ENCODE measurements around the gene TGM4. TPM values are rescaled to one million over a fixed set of nuclear protein-coding genes. Genes with fewer than 3 reads are reported as not detected.

Gene TGM4
- polyA plus RNA-seq, 1 experiment: 0.12 TPM

DNA sequence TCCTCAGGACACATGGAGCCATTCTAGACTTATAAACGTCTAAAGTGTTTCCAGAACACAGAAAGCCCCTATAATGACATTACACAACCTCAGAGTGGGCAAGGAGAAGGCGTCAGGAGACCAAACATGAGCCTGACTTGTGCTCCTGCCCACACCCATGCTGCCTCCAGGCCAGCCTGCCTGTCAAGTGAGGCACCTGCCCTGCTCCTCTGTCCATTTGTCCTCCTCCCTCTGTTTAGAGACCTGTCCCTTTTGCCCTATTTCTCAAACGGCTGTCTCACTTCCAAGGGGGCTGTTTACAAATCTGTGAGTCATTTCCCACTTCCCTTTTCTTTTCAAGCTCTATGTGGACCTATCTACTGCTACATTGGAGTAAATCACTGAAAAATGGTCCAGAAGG is 80.6 kb downstream of the TGM4 start:
- H3K27ac ChIP-seq (ENCODE audit: low read depth, low read length): no peak overlapping the region
- POLR2A ChIA-PET: no interaction called here

DNA sequence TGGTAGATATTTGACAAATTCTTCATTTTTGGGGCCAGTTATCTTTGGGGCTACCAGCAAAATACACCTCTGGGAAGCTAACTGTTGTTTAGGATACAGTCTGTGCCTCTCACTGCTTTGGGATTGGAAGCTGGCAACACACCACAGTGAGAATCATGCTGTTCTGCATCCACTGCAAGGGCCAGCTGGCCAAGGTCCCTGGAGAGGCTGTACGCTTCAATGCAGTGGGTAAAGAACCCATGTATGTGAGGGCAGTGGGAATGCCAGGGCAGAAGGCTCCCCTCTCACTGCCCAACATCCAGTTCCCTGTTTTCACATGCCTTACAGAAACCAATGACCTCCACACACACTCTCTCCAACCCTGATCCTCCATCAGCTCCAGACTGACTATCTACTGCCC is 81.5 kb downstream of the TGM4 start:
- no peaks in the 10 kb centered on the region for H3K27me3 ChIP-seq (ENCODE audit: control insufficient read depth, insufficient read depth, low read length)
- TF ChIP-seq, protein P1, sequence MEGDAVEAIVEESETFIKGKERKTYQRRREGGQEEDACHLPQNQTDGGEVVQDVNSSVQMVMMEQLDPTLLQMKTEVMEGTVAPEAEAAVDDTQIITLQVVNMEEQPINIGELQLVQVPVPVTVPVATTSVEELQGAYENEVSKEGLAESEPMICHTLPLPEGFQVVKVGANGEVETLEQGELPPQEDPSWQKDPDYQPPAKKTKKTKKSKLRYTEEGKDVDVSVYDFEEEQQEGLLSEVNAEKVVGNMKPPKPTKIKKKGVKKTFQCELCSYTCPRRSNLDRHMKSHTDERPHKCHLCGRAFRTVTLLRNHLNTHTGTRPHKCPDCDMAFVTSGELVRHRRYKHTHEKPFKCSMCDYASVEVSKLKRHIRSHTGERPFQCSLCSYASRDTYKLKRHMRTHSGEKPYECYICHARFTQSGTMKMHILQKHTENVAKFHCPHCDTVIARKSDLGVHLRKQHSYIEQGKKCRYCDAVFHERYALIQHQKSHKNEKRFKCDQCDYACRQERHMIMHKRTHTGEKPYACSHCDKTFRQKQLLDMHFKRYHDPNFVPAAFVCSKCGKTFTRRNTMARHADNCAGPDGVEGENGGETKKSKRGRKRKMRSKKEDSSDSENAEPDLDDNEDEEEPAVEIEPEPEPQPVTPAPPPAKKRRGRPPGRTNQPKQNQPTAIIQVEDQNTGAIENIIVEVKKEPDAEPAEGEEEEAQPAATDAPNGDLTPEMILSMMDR (IDR thresholded peaks at IDR 0.05; ENCODE audit: low read depth, low read length): no peak
- no peaks in the 10 kb centered on the region for H3K9me3 ChIP-seq (ENCODE audit: control insufficient read depth, insufficient read depth, low read length)
- CTCF ChIA-PET: no interaction called here
- DNase-seq (ENCODE audit: low read depth, low spot score): no peak
- no peak overlapping the region for H3K4me3 ChIP-seq (ENCODE audit: low read depth, low read length)
- POLR2A ChIA-PET: no interaction called here
- H3K27ac ChIP-seq (ENCODE audit: low read depth, low read length): no peak overlapping the region

More for the DNA sequence above, 80.6 kb downstream of the TGM4 start:
- TF ChIP-seq, protein P1 (IDR thresholded peaks at IDR 0.05; ENCODE audit: low read depth, low read length): no peak
- no peak overlapping the region for H3K4me3 ChIP-seq (ENCODE audit: low read depth, low read length)
- DNase-seq (ENCODE audit: low read depth, low spot score): no peak
- no peaks in the 10 kb centered on the region for H3K27me3 ChIP-seq (ENCODE audit: control insufficient read depth, insufficient read depth, low read length)
- CTCF ChIA-PET: no interaction called here
- H3K9me3 ChIP-seq (ENCODE audit: control insufficient read depth, insufficient read depth, low read length): no peaks in the 10 kb centered on the region

DNA sequence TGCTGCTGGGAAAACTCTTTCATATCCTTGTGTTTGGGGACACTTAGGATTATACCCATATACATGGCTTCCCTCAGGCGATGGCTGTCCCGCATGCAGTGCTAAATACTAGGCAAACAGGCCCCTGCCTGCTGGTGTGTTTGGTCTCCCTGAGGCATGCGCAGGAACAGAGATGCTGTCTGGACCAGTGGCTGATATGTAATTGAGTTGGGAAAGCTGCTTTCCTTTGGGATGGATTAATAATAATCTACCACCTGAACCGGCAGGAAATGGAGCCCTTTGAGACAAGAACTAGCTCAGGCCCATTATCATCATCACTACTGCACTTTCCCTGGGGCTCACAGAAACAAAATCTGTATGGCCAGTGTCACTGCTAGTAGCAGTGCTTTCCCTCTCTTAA is 83.6 kb downstream of the TGM4 start:
- no peaks in the 10 kb centered on the region for H3K9me3 ChIP-seq (ENCODE audit: control insufficient read depth, insufficient read depth, low read length)
- POLR2A ChIA-PET: no interaction called here
- H3K4me3 ChIP-seq (ENCODE audit: low read depth, low read length): no peak overlapping the region
- CTCF ChIA-PET: no interaction called here
- TF ChIP-seq, protein P1 (IDR thresholded peaks at IDR 0.05; ENCODE audit: low read depth, low read length): no peak
- no peak for DNase-seq (ENCODE audit: low read depth, low spot score)
- H3K27ac ChIP-seq (ENCODE audit: low read depth, low read length): no peak overlapping the region
- no peaks in the 10 kb centered on the region for H3K27me3 ChIP-seq (ENCODE audit: control insufficient read depth, insufficient read depth, low read length)

DNA sequence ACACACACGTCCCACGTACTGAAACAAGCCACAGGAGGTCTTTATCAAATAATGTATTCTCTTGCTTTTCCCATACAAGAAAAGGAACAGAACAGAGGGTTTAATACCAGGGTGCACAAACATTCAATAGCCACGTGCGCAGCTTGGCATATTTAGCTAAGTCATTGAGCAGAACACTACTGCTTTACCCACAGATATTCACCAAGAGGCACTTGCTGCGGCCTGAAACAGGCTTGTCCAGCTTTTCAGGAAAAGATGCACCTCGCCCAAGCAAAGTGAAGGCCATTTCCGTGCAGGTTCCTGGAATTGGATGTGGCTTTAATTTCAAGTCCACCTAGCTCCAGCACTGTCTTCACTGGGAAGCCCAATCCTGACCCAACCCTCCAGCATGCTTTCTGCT is 84.0 kb downstream of the TGM4 start:
- CTCF ChIA-PET: no interaction called here
- DNase-seq (ENCODE audit: low read depth, low spot score): no peak
- TF ChIP-seq, protein P1 (IDR thresholded peaks at IDR 0.05; ENCODE audit: low read depth, low read length): no peak

DNA sequence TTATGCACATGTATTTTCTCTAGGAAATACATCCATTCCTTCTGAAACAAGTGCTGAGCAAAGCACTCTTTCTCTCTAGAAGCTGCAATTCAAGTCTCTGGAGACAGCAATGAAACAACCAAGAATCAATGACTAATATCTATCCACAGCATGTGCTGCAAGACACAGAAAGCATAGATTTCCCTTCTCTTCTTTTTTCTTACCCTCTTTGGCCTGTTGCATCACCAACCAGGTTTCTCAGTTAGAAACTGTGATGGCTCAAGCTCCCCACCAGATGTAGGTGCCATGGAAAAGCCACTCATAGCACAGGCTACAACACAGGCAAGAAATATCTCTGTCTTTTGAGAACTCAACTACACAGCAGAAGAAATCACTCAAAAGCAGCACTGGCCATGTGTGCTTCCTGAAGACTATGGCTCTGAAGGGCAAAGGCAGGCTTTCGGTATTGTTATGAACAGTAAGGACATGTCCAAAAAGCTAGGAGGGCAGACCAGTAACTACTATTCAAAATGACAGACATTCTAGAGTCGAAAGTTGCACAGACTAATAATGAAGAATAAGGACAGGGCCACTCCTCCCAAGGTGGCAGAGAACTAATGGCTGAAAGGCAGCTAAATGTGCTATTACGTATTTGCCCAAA is 86.1 kb downstream of the TGM4 start:
- ChIA-PET POLR2A (no interaction called here), CTCF (no interaction called here)
- Histone ChIP-seq H3K27me3 (ENCODE audit: control insufficient read depth, insufficient read depth, low read length) (no peaks in the 10 kb centered on the region), H3K4me3 (ENCODE audit: low read depth, low read length) (no peak overlapping the region), H3K9me3 (ENCODE audit: control insufficient read depth, insufficient read depth, low read length) (no peaks in the 10 kb centered on the region), H3K27ac (ENCODE audit: low read depth, low read length) (no peak overlapping the region)
- TF ChIP-seq, protein P1 (IDR thresholded peaks at IDR 0.05; ENCODE audit: low read depth, low read length): no peak
- no peak for DNase-seq (ENCODE audit: low read depth, low spot score)

More for the DNA sequence above, 84.0 kb downstream of the TGM4 start:
- Histone ChIP-seq H3K9me3 (ENCODE audit: control insufficient read depth, insufficient read depth, low read length) (no peaks in the 10 kb centered on the region), H3K27ac (ENCODE audit: low read depth, low read length) (no peak overlapping the region), H3K27me3 (ENCODE audit: control insufficient read depth, insufficient read depth, low read length) (no peaks in the 10 kb centered on the region), H3K4me3 (ENCODE audit: low read depth, low read length) (no peak overlapping the region)
- POLR2A ChIA-PET: no interaction called here

All from AG04450 (cell line).